Loucy (cell line): ENCODE measurements around the gene MAP2K4.

Source experiments
- EZH2phosphoT487 ChIP-seq: fragments of 200-600 bp; IDR thresholded peaks from 2 replicates; pipeline ENCODE4 v1.6.1; 2018; ENCODE audit warnings: antibody characterized with exemption, mild to moderate bottlenecking, moderate library complexity, borderline replicate concordance
- TF ChIP-seq, protein P1 (sequence below): fragments of 200-600 bp; sonication (generic); conservative IDR thresholded peaks from 2 replicates; pipeline ENCODE4 v1.5.1; 2014; ENCODE audit warnings: mild to moderate bottlenecking, antibody characterized with exemption, low read length

DNA sequence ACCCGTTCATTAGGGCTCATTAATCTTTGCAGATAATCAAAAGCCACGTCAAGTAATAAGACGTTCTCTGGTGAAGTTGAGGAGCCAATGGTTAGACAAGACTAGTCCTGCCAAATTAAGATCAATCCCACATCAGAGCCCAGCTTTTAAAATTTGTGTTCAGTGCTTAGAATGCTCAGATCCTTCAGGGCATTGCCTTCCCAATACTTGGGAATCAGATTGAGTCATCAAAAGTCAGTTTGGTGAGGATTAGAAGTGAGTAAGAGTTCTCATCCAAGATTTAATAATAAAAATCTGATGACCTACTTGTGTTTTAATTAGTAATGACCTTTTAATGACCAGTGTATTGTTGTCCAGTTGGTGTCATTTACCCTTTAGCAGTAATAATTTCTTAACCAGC is 19.8 kb downstream of the MAP2K4 start:
- no peak for TF ChIP-seq EZH2phosphoT487
- TF ChIP-seq, protein P1, sequence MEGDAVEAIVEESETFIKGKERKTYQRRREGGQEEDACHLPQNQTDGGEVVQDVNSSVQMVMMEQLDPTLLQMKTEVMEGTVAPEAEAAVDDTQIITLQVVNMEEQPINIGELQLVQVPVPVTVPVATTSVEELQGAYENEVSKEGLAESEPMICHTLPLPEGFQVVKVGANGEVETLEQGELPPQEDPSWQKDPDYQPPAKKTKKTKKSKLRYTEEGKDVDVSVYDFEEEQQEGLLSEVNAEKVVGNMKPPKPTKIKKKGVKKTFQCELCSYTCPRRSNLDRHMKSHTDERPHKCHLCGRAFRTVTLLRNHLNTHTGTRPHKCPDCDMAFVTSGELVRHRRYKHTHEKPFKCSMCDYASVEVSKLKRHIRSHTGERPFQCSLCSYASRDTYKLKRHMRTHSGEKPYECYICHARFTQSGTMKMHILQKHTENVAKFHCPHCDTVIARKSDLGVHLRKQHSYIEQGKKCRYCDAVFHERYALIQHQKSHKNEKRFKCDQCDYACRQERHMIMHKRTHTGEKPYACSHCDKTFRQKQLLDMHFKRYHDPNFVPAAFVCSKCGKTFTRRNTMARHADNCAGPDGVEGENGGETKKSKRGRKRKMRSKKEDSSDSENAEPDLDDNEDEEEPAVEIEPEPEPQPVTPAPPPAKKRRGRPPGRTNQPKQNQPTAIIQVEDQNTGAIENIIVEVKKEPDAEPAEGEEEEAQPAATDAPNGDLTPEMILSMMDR, result no peak
